ENCODE results near the gene KCNG4. TPM values are rescaled to one million over a fixed set of nuclear protein-coding genes. Genes with fewer than 3 reads are reported as not detected.

The KCNG4 gene
- total and polyA plus RNA-seq, 2 of the 8 experiments (the other 6 are each of a cell fraction or from before 2014, with no cell fraction given): not detected

DNA sequence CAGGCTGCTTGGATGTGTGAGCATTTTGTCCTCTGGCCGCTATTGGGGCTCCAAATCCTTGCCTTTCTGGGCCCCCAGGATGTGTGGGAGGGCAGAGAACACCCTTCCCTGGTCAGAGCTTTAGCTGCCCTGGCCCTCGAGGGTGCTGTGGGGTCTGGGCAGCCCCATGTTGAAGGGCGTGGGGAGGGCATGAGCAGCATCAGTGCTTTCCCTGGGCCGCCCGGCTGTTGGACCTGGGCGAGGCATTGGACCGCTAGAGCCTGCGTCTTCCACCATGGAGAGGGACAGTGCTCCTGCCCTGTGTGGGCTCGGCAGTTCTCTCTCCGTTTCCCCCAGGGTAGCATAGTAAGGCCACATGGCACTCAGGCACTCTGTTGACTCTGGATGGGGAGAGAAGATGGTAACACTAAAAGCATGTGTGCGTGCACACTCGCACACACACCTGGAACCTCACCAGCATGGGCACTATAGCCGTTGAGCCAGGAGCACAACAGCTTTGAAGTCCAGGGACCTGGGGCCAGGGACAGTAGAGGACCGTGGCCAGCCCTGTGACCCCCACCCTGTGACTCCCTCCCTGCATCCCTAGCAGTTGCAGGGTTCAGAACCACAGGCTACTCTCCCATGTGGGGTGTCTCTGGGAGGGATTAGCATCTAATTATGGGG lies 42.2 kb downstream of the KCNG4 start:
- Histone ChIP-seq H3K27me3 (replicated peaks in 1 of 4; ENCODE audit: control insufficient read depth in 3 of 4, extremely low read depth in 1 of 4, insufficient read depth in 3 of 4, low read length in 3 of 4) (no peaks in the 10 kb centered on the region), H2BK12ac (ENCODE audit: low read depth, low read length) (no peak overlapping the region), H3K27ac (ENCODE audit: low read depth, low read length) (no peak overlapping the region), H3K23me2 (ENCODE audit: low read depth, low read length) (no peaks in the 10 kb centered on the region), H3K4me3 (ENCODE audit: extremely low read depth in 1 of 4, insufficient read depth in 2 of 4, low read depth in 3 of 4, low read length in 4 of 4) (no peak overlapping the region), H3K4me2 (ENCODE audit: insufficient read depth in 1 of 2, low read depth in 2 of 2, low read length in 2 of 2) (no peak overlapping the region), H4K5ac (ENCODE audit: insufficient read length, low read depth, low read length) (no peak overlapping the region), H4K91ac (replicated peaks; ENCODE audit: insufficient read length, low read length) (no peak overlapping the region), H3K9ac (replicated peaks in 1 of 4; ENCODE audit: extremely low read depth in 1 of 4, low read depth in 3 of 4, low read length in 3 of 4) (no peak overlapping the region), H3K79me1 (ENCODE audit: low read depth, low read length) (no peaks in the 10 kb centered on the region), H3K36me3 (ENCODE audit: control insufficient read depth in 2 of 4, insufficient read depth in 4 of 4, low read length in 3 of 4) (no peaks in the 10 kb centered on the region), H2BK15ac (ENCODE audit: low read length) (no peak overlapping the region), H2AK5ac (ENCODE audit: low read depth, low read length) (no peak overlapping the region), H3K79me2 (ENCODE audit: control insufficient read depth in 1 of 2, insufficient read depth in 2 of 2, low read length in 2 of 2) (no peaks in the 10 kb centered on the region), H3K56ac (replicated peaks; ENCODE audit: insufficient read length, low read depth, low read length) (no peak overlapping the region), H4K20me1 (replicated peaks in 1 of 2; ENCODE audit: control insufficient read depth in 1 of 2, insufficient read depth in 2 of 2, low read length in 2 of 2) (no peaks in the 10 kb centered on the region), H3K9me3 (ENCODE audit: insufficient read depth in 2 of 2, low read depth in 1 of 2, low read length in 1 of 2) (no peaks in the 10 kb centered on the region), H2AFZ (ENCODE audit: low read length) (no peak overlapping the region), H3K14ac (ENCODE audit: insufficient read length) (no peak overlapping the region), H3K4ac (replicated peaks; ENCODE audit: insufficient read length, low read depth, low read length) (no peak overlapping the region), H3K23ac (ENCODE audit: insufficient read length) (no peak overlapping the region), H2BK20ac (ENCODE audit: low read length) (no peak overlapping the region), H4K8ac (ENCODE audit: extremely low read depth, insufficient read depth, low read length) (0 out of 2 replicates have a peak overlapping the region, but pooled peaks have one; percentile 35), H3K18ac (ENCODE audit: extremely low read depth, low read length) (no peak overlapping the region; the same call in 1 of the 2 replicates), H2BK5ac (ENCODE audit: low read depth, low read length) (no peak overlapping the region), H3K4me1 (replicated peaks in 1 of 4; ENCODE audit: control insufficient read depth in 3 of 4, insufficient read depth in 4 of 4, low read length in 3 of 4) (peaks cover 0 to 3% (median under 1%) of the 10 kb centered on the region in 4 experiments; a peak in 2 of 7 replicates), H2BK120ac (replicated peaks; ENCODE audit: low read depth, low read length) (no peak overlapping the region)
- no peak for TF ChIP-seq BRCA1 (IDR thresholded peaks at IDR 0.05; ENCODE audit: low read depth, low read length)
- TF ChIP-seq HDAC6 (IDR thresholded peaks at IDR 0.05; ENCODE audit: low read depth, low read length): no peak
- FAIRE-seq (no peak), DNase-seq (ENCODE audit: low read depth in 1 of 2, low spot score in 2 of 2) (no peak)
- ChIA-PET CTCF (ENCODE audit: partially characterized antibody) (interaction anchor here (1.2 kb wide), 1 partner anchor 285 kb away, joined by 3 read pairs; no protein-coding TSS in a partner anchor), POLR2A (ENCODE audit: partially characterized antibody) (no interaction called here)
- 93% methylated on average over 14 of the region's 14 CpGs; no CpG with 5 or more reads in 1 of the 2 experiments for WGBS, 2 experiments (ENCODE audit: extremely low coverage in 1 of 2, insufficient coverage in 1 of 2, insufficient read length in 1 of 2, insufficient replicate concordance in 2 of 2, low coverage in 1 of 2, low lambda C conversion rate in 2 of 2, missing lambda C conversion rate in 1 of 2)

Data from H1 (cell line).